Limb (tissue), 2 donors: ENCODE results near the gene EIF3D.

Source experiments
- DNase-seq, 2 donors: peaks; one replicate each; pipeline ENCODE4 v3.0.0-alpha.2; 2016; ENCODE audit errors: extremely low spot score in 2 of 2

EIF3D gene

DNA sequence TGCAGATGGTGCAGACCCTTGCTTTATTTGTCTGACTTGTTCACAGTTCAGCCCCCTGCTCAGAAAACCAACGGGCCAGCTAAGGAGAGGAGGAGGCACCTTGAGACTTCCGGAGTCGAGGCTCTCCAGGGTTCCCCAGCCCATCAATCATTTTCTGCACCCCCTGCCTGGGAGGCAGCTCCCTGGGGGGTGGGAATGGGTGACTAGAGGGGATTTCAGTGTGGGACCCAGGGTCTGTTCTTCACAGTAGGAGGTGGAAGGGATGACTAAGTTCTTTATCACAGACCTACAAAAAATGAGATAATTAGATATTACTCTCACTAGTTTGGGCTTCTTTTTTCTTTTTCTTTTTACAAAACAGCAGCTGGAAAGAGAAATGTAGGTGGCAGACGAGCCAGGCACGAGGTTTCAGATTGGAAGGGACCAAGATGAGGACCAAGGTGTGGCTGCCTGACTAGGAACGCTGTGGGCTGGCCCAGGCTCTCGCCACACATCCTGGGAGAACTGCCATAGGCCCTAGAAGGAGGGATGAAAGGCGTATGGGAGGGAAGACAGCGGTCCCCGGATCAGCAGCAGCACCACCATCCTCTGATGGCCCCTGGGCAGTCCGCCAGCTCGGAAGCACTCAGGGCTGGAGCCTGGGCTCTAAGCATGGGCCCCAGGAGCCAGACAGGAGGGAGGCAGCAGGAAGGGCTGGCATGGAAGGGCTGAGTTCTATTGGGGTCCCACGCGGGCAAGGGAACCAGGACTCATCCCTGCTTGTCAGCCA is 61.7 kb downstream of the EIF3D start:
- DNase-seq = no peak

DNA sequence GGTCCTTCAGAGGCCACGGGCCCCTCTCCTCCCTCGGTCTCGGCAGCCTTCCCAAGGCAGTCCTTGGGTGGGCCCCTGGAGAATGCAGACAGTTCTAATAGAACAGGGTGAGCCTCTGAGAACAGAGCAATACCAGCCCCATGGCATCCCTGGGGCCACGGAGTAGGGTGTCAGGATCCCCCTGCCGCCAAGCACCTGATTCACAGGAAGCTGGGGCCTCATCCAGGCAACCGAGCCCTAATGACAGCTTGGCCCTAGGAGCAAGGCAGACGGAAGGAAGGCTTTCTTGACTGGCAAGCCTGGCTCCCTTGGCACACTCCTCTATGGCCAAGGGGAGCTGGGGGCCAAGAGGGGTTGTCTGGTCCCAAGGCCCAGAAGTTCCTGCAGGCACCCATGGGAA is 62.7 kb downstream of the EIF3D start:
- DNase-seq = no peak

DNA sequence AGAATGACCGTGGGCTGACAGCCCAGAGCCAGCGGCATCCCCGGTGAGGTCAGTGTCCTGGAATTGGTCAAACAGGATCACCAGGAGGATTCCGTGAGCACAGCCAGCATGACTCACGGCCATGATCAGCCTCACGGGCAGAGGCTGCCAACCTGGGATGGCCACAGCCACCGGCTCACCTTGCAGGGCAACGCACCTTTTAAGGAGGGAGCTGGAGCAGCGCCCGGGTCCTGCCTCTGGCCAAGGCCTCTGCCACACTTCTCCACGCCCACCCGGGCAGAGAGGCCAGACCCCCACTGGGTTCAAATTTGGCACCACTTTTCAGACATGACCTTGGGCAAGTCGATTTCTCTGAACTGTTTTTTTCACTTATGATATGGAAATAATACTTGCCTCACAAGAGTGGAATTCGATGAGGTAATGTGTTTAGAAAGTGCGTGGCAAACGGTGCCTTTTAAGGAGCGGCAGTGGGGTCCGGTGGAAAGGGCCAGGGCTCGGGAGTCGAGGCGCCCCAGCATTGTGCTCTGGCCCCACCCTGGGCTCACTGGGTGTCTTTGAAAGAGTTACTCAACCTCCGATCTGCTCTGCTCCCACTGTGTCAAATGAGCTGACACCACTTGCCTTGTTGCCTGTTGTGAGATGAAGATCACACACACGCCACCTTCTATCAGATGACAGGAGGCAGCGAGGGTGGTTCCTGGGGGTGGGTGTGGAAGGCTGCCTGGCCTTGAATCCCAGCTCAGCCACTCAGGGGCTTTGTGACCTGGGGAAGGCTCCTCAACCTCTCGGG is 63.5 kb downstream of the EIF3D start:
- no peak for DNase-seq

DNA sequence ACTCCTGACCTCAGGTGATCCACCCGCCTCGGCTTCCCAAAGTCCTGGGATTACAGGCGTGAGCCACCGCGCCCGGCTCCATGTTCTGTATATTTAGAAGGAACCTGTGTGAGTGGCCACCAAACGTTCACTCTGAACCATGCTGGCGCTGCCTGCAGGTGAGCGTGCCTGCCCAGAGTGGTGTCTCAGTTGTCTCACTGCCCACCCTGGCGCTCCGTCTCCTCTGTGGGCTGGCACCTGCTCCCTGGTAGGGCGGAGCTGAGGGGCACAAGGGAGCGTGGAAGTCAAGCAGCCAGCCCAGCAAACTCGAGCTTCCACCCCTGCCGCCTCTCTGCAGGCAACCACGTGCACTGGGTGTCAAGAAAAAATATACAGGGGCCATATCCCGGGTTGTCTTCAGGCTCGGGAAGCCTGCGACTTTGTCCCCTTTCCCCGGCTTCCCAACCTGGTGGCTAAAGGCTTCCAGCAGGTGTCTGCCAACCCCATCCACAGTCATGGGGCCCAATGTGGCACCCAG is 64.2 kb downstream of the EIF3D start:
- no peak for DNase-seq

DNA sequence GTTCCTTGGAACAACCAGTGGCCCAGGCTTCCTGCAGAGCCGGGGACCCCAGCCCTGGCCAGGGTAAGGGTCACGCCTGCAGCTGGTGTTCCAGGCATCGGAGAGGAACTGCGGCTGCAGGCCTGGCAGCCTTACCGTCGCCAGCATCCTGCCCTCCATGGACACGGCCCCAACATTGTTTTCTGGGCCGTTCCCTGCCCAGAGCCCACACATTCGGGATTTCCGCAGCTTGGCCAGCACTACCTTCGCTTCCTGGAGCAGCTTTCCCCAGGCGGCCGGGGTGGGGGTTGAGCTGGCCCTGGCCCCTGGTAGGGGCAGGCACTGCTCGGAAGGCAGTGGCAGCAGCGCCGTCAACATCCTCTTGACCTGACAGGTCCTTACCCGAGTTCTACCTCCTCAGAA is 65.2 kb downstream of the EIF3D start:
- DNase-seq = no peak

DNA sequence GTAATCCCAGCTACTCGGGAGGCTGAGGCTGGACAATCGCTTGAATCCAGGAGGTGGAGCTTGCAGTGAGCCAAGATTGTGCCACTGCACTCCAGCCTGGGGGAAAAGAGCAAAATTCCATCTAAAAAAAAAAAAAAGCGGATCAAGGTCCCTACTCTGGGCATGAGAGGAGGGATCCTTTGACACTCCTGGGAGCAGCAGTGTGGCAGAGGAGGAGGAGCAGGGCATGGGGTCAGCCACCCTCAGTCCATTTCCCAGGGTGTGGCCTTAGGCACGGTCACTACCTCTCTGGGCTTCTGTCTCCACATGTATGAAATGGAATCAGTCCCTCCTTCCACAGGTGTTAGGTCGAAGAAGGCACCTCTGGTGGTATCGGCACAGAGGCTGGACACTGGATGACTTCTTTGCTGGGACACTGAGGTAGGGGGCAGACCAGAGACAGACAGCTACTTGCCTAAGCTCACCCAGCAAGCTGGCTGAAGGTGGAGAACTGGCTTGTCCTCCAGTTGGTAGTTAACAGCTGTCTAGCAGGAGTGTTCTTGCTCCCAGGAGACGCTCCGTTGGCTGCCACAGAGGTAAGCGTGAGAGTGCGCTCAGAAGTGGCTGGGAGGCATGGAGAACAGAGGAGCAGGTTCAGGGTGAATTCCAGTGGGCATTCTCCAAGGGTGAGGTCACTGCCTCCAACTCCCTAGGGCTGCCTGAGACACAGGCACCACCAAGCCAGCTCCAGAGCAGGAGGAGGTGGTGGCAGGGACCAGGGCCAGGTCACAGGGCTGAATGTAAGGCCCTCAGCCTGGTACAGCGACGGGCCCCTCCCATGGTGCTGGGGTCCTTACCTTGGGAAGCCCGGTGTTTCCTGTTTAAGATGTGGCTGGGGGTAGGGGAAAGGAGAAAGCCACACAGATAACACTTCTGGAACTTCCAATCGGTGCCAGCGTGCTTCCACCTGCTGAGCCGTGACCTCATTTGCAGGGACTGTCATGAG is 67.0 kb downstream of the EIF3D start:
- DNase-seq = no peak
